KG1 (cell line): ENCODE data around the gene DCST2.

ENCODE experiments used
- DNase-seq: peaks from one replicate; lab custom pipeline; 2025; lab: John Stamatoyannopoulos, UW

DCST2 gene

GRCh38 chr1:155049651-155050559 lies 16.3 kb upstream of the DCST2 start:
- DNase-seq = no peak

GRCh38 chr1:155048449-155049334 lies 15.1 kb upstream of the DCST2 start:
- DNase-seq = no peak

DNA sequence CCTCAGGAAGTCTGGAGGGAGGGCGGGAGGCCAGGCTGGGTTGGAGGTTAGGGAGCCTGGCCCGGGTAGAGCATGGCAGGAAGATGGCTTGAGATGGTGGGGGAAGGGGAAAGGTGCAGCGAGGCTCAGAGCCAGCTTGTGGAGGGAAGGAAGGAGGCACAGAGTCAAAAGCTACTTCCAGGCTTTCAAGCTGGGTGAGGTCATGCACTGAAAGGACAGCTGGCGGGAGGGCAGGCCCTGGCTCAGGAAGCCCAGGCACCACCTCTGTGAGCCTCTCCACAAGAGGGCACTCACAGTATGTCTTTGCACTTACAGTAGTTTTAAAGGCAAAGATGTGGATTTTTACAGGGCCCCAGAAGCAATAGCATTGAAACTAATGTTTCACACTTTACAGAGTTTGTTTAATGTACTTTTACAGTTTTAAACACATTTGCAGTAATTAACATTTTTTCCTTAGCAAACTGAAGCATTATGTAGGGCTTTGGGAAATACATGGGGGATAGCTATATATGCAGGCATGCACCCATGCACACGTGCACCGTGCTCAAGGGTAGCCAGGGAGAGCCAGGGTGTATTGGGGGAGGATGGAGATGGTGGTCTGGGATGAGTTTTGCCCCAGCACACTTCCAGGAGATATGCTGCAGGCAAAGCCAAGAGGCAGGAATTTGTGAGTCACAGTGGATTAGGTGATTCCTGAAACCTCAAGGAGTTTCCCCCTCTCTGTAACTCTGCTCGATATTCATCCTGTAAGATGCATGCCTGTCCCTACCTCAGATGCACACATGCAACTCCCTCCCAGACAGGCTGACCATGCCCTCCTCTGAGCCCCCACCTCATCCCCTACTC lies 11.5 kb upstream of the DCST2 start:
- DNase-seq = peak; percentile 31

DNA sequence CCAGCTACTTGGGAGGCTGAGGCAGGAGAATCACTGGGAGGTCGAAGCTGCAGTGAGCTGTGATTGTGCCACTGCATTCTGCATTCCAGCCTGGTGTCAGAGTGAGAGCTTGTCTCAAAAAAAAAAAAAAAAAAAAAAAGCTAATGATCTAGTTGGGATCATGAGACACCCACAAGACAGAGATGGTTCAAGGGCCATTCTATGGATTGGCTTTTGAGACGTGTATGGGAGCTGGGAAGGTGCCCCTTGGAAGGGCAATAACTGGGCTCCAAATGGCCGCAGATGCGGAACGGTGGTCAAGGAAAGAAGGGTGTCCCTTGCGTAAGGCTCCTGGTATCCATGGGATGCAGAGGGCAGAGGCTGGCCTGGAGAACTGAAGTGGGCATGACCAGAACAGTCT lies 10.8 kb upstream of the DCST2 start:
- DNase-seq = no peak

DNA sequence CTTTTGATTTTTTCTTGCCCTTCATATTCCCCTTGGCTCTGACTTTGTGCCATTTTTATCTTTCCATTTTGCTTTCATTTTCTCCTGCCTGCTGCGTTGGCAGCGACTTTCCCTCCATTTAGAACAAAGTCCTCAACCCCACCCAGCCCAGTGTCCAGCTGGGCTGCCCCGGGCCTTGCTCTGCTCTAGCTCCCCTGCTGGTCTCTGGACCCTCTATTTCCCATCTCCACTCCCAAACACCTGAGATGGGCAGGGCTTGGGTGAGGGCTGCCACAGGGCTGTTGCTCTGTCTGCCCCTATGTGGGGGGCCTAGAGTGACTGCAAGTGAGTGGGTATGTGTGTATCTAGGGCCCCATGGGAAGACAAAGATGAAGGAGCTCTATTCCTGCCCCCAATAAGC lies 10.2 kb upstream of the DCST2 start:
- no peak for DNase-seq

- no peak for DNase-seq
These were observed 9.7 kb upstream of the DCST2 start for GRCh38 chr1:155043301-155043702.

DNA sequence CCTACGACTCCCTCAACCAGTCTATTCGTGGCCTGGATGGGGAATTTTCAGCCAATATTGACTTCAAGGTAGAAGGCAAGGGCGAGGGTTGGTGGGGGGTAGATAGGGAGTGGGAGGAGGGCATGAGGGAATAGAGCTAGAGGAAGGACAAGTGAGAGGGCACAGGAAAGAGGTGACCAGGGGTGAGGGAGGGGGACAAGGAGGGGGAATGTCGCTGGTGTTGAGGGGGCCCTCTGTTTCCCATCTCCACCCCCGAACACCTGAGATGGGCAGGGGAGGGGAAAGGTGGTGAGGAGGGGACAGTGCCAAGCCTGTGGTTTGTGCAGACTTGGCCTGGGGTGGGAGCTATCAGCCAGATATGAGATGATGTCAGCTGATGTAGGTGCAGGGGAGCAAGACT lies 9.2 kb upstream of the DCST2 start:
- DNase-seq = no peak

GRCh38 chr1:155040358-155041093 lies 6.9 kb upstream of the DCST2 start:
- no peak for DNase-seq

GRCh38 chr1:155039308-155039669 lies 5.7 kb upstream of the DCST2 start:
- DNase-seq = no peak

DNA sequence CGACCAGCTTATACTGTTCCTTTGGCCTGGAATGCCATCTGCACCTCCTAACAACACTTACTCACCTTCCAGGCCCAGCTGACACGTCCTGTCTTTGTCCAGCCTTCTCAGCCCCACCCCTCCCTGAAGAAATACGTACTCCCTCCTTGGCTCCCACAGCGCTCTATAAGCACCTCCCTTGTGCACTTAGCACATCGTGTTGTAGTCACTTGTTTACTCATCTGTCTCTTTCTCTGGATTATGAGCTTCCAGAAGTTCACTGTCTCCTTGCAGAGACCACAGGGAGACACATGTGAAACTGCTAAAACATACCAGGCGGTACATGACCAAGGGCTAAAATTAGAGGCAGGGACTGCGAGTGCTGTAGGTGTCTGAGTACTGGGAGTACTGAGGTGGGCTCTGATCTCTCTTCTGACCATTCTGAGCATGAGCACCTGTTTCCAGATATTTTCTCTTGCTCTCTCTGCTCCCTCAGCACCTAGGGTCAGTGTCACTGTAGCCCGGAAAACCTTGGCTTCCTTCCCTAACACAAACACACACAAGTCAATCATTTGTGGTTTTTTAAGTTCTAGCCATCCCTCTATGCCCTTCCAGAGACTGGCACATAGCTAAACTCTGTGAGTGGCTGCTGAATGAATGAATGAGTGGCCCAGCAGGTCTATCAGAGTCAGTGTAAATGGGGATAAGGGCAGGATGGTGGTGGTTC lies 5.2 kb upstream of the DCST2 start:
- DNase-seq = no peak

DNA sequence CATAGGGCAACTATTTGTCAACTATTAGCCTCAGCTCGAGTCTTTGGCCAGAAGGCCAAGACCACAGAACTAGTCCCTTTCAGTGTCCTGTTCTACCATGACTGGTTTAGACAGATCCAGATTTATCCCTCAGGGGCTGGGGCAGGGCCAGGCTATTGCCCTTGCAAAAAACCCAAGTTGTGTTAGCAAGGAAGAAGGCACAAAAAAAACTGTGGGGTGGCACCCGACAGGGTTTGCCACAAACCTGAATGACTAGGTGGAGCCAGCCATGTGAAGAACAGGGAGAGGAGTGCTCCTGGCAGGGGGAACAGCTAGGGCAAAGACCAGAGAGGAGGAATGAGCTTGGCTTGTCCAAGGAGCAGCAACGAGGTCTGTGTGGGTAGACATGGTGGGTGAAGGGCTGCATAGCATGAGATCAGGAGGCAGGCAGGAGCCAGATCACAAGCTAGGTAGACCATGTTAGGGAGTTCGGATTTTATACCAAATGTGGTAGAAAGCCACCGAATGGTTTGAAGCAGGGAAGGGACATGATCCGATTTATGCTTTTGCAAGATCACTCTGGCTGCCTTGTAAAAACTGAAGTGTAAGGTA lies 4.4 kb upstream of the DCST2 start:
- DNase-seq = no peak

GRCh38 chr1:155037043-155037442 lies 3.5 kb upstream of the DCST2 start:
- no peak for DNase-seq

- no peak for DNase-seq
These were observed 2.4 kb upstream of the DCST2 start for GRCh38 chr1:155035936-155036335.

GRCh38 chr1:155034318-155035208 lies 982 bp upstream of the DCST2 start:
- no peak for DNase-seq

DNA sequence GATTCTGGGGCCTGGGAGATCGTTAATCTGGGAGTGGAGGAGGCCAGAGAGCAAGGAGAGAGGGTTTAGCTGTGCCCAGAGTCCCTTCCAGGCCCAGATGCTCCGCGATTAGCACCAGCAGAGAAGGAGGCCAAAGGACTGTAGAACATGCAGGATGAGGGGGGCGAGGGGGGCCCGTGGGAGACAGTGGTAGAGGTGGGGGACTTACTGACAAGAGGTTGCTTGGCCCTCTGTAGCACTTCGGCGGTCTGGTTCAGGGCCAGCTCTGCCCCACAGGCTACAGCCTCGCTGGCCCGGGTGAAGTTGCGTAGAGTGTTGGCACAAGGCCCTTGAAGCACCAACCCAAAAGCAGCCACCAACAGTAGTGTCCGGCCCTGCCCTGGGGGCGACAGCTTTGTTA lies 695 bp downstream of the DCST2 start:
- DNase-seq = no peak

GRCh38 chr1:155030899-155031298 lies 2.7 kb downstream of the DCST2 start:
- DNase-seq = no peak

GRCh38 chr1:155030243-155030795 lies 3.3 kb downstream of the DCST2 start:
- no peak for DNase-seq

DNA sequence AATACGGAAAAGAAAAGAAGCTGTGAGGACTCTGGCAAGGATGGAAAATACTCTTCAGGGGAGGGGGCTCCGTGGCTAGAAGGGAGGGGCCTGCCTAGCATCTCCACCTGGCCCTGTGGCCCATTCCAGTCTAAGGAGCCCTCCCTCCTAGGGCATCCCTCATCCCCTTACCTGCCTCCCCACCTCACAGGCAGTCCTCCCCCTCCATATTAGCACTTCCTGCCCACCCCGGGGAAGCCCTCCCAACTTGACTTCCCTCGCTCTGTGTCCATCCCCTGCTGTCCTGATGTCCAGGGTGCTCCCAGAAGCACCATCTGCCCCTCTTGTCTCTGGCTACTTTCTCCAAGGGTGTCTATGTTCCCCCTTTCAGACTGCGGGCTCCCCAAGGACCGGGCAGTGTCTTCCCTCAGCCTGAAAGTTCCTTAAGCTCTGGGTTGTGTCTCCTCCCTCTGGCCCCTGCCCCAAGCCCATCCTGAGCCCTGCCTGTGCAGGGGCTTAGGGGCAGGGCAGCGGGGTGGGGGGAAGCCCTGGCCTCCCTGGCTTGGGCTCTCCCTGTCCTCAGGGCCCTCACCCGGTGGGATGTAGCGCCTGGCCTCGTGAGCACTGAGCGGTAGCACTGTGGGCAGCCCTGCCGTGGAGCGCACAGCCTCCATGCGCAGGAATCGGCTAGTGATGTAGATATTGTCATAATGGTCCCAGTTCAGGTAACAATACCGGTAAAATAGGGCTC lies 3.9 kb downstream of the DCST2 start:
- no peak for DNase-seq
